Gastroesophageal sphincter (tissue), 4 donors: ENCODE results near the gene NR2F2. TPM values are rescaled to one million over a fixed set of nuclear protein-coding genes. Genes with fewer than 3 reads are reported as not detected.

Experiments used
- ATAC-seq: fragments of 150-250 bp; one replicate; pipeline ENCODE4 v1.9.1; 2016; ENCODE audit warnings: mild to moderate bottlenecking, moderate library complexity
- H3K27ac ChIP-seq, 4 donors: fragments of 200-600 bp; sonication (generic) in 3 of 4; 1 replicate in 3 of 4; 2 replicates in 1 of 4; pipeline ENCODE4 v1.5.1; 2016 to 2019
- H3K27me3 ChIP-seq: fragments of 200-600 bp; sonication (generic); one replicate; pipeline ENCODE4 v1.5.1; 2019
- H3K36me3 ChIP-seq, 2 donors: fragments of 200-600 bp; sonication (generic); one replicate each; pipeline ENCODE4 v1.5.1; 2019; ENCODE audit warnings: control low read depth in 1 of 2
- H3K4me1 ChIP-seq, 3 donors: fragments of 200-600 bp; sonication (generic); 1 replicate in 2 of 3; 2 replicates in 1 of 3; pipeline ENCODE4 v1.5.1; 2016 to 2019; ENCODE audit warnings: control low read depth in 2 of 3
- H3K4me3 ChIP-seq, 2 donors: fragments of 200-600 bp; sonication (generic); one replicate each; pipeline ENCODE4 v1.5.1; 2019; ENCODE audit warnings: mild to moderate bottlenecking in 1 of 2, moderate library complexity in 1 of 2
- H3K9me3 ChIP-seq, 3 donors: fragments of 200-600 bp; sonication (generic); one replicate each; pipeline ENCODE4 v1.5.1; 2017 to 2019; ENCODE audit warnings: control low read depth in 2 of 3
- CTCF ChIP-seq, 4 experiments: fragments of 200-600 bp in 2 of 4; fragments of 450-650 bp in 2 of 4; sonication (generic) in 1 of 4; IDR thresholded peaks; one replicate each; pipeline ENCODE4 v1.5.1; 2017 to 2019; ENCODE audit warnings: antibody characterized with exemption in 4 of 4, mild to moderate bottlenecking in 2 of 4, moderate library complexity in 2 of 4
- EP300 ChIP-seq: sonication (generic); formaldehyde crosslinking; IDR thresholded peaks from one replicate; pipeline ENCODE4 v1.6.1; 2017; ENCODE audit warnings: antibody characterized with exemption, mild to moderate bottlenecking
- POLR2A ChIP-seq, 2 donors: fragments of 450-650 bp; IDR thresholded peaks; one replicate each; pipeline ENCODE4 v1.6.1; 2017; ENCODE audit warnings: antibody characterized with exemption in 2 of 2, mild to moderate bottlenecking in 2 of 2, moderate library complexity in 1 of 2
- POLR2AphosphoS5 ChIP-seq: sonication (generic); formaldehyde crosslinking; IDR thresholded peaks from one replicate; pipeline ENCODE4 v1.6.1; 2017; ENCODE audit warnings: antibody characterized with exemption
- WGBS, 2 donors: methylation state at CpG; one replicate each; pipeline ENCODE4 v1.1.5; 2018; ENCODE audit warnings: low coverage in 1 of 2; 5-methylcytosine and 5-hydroxymethylcytosine counted together
- total RNA-seq, 4 donors: library from RNA; depleted of rRNA; stranded (reverse); fragments of >200 nt; gene quantifications; one replicate each; pipeline ENCODE4 v1.1.0, GENCODE V29; 2016

NR2F2 gene
- 100 to 1,000 TPM in 1 of 4 donors, 10 to 100 TPM in 3; 82.7 to 126 (median 91.8) TPM for total RNA-seq

GRCh38 chr15:96330450-96331143 is at the start of gene NR2F2:
NR2F2 (plus strand) TSS chr15:96330700; CDS start chr15:96332106, 1,406 bp downstream.
- Histone ChIP-seq H3K4me3 (peak within 1 kb of the TSS; percentile 87 to 92), H3K9me3 (no peaks in the 10 kb centered on the region), H3K4me1 (peaks cover 0 to 26% (median 0%) of the 10 kb centered on the region in 3 donors), H3K36me3 (peaks cover 0 to 18% of the 10 kb centered on the region in 2 donors), H3K27ac (peak within 1 kb of the TSS; percentile 92 to 98 (median 94)), H3K27me3 (no peaks in the 10 kb centered on the region)
- no peak for TF ChIP-seq EP300
- TF ChIP-seq POLR2AphosphoS5 = peak; percentile 96
- peak; percentile 85 to 87 for TF ChIP-seq POLR2A (IDR thresholded peaks at IDR 0.05)
- ATAC-seq = peak; percentile 89
- 0 to 2% methylated on average over 9 to 20 of the region's 78 CpGs for WGBS, 2 donors

- Histone ChIP-seq H3K36me3 (peaks cover 0 to 80% of the 10 kb centered on the region in 2 donors), H3K4me3 (no peak overlapping the region), H3K27me3 (no peaks in the 10 kb centered on the region), H3K4me1 (peaks cover 0 to 9% (median 0%) of the 10 kb centered on the region in 3 donors), H3K27ac (no peak overlapping the region), H3K9me3 (no peaks in the 10 kb centered on the region)
- TF ChIP-seq EP300 (no peak), CTCF (IDR thresholded peaks at IDR 0.05) (no peak), POLR2AphosphoS5 (no peak), POLR2A (IDR thresholded peaks at IDR 0.05) (no peak)
- ATAC-seq = no peak
- 57% methylated on average over 6 of the region's 11 CpGs; no CpG with 5 or more reads in 1 of the 2 donors for WGBS, 2 donors
These were observed 45.2 kb upstream of the NR2F2 start for GRCh38 chr15:96285305-96285704.

- TF ChIP-seq EP300 (no peak), POLR2A (IDR thresholded peaks at IDR 0.05) (no peak), POLR2AphosphoS5 (no peak), CTCF (IDR thresholded peaks at IDR 0.05) (no peak)
- WGBS, 2 donors = 77 to 83% methylated on average over 2 to 6 of the region's 18 CpGs
- no peak overlapping the region for H3K27ac ChIP-seq
- no peak for ATAC-seq
- no peak overlapping the region for H3K4me3 ChIP-seq
- peaks cover 0 to 9% (median 0%) of the 10 kb centered on the region in 3 donors for H3K4me1 ChIP-seq
- peaks cover 0 to 79% of the 10 kb centered on the region in 2 donors for H3K36me3 ChIP-seq
- H3K9me3 ChIP-seq = no peaks in the 10 kb centered on the region
- H3K27me3 ChIP-seq = no peaks in the 10 kb centered on the region
These were observed 44.7 kb upstream of the NR2F2 start for GRCh38 chr15:96285729-96286254.

GRCh38 chr15:96290679-96291078 is 39.8 kb upstream of the NR2F2 start:
- no peak overlapping the region for H3K4me3 ChIP-seq
- H3K27ac ChIP-seq = no peak overlapping the region
- no peaks in the 10 kb centered on the region for H3K27me3 ChIP-seq
- H3K36me3 ChIP-seq = peaks cover 0 to 32% of the 10 kb centered on the region in 2 donors
- WGBS, 2 donors = 82 to 100% methylated on average over 2 to 4 of the region's 5 CpGs
- ATAC-seq = no peak
- H3K4me1 ChIP-seq = peaks cover 0 to 2% (median 0%) of the 10 kb centered on the region in 3 donors
- H3K9me3 ChIP-seq = no peaks in the 10 kb centered on the region
- TF ChIP-seq EP300 (no peak), POLR2AphosphoS5 (no peak), POLR2A (IDR thresholded peaks at IDR 0.05) (no peak), CTCF (IDR thresholded peaks at IDR 0.05) (no peak)

- ATAC-seq = no peak
- Histone ChIP-seq H3K4me1 (no peaks in the 10 kb centered on the region), H3K36me3 (peaks cover 0 to 18% of the 10 kb centered on the region in 2 donors), H3K27me3 (no peaks in the 10 kb centered on the region), H3K4me3 (no peak overlapping the region), H3K9me3 (peaks cover 0 to 3% (median 0%) of the 10 kb centered on the region in 3 donors), H3K27ac (no peak overlapping the region)
- WGBS, 2 donors = 80 to 88% methylated on average over 2 of the region's 2 CpGs
- no peak for TF ChIP-seq CTCF (IDR thresholded peaks at IDR 0.05)
- TF ChIP-seq POLR2AphosphoS5 = no peak
- no peak for TF ChIP-seq EP300
- TF ChIP-seq POLR2A (IDR thresholded peaks at IDR 0.05) = no peak
These were observed 37.9 kb upstream of the NR2F2 start for GRCh38 chr15:96292635-96293034.
